Fibroblast of lung (primary cell): Measurements from ENCODE around the gene DSG1. TPM values are rescaled to one million over a fixed set of nuclear protein-coding genes. Genes with fewer than 3 reads are reported as not detected.

ENCODE experiments used
- DNase-seq, 2 donors: peaks; one replicate each; pipeline versions ENCODE4 v3.0.0 to v3.0.0-alpha.2; 2010; ENCODE audit warnings: low read depth in 2 of 2
- H2AFZ ChIP-seq: 2 replicates; pipeline ENCODE4 v1.5.1; 2012; ENCODE audit warnings: low read length, control low read depth, inconsistent platforms
- H3K27ac ChIP-seq: 2 replicates; pipeline ENCODE4 v1.5.1; 2011; ENCODE audit warnings: low read length, control low read depth; ENCODE audit not compliant: insufficient read depth
- H3K27me3 ChIP-seq: 2 replicates; pipeline ENCODE4 v1.5.1; 2011; ENCODE audit warnings: mild to moderate bottlenecking, low read length; ENCODE audit not compliant: control insufficient read depth, insufficient read depth
- H3K36me3 ChIP-seq: 2 replicates; pipeline ENCODE4 v1.5.1; 2011; ENCODE audit warnings: low read length; ENCODE audit not compliant: control insufficient read depth, insufficient read depth
- H3K4me1 ChIP-seq: 2 replicates; pipeline ENCODE4 v1.5.1; 2011; ENCODE audit warnings: low read length; ENCODE audit not compliant: control insufficient read depth, insufficient read depth; ENCODE audit errors: extremely low read depth
- H3K4me2 ChIP-seq: 2 replicates; pipeline ENCODE4 v1.5.1; 2011; ENCODE audit warnings: low read length, control low read depth; ENCODE audit not compliant: insufficient read depth; ENCODE audit errors: extremely low read depth
- H3K4me3 ChIP-seq, 4 experiments: fragments of 200-600 bp in 1 of 4; sonication (generic) in 1 of 4; replicated peaks in 1 of 4; 2 replicates each; pipeline ENCODE4 v1.5.1; 2011 to 2016; ENCODE audit warnings: low read length in 4 of 4, low read depth in 3 of 4, mild to moderate bottlenecking in 3 of 4, control low read depth in 2 of 4, inconsistent platforms in 1 of 4, mixed read lengths in 1 of 4; ENCODE audit not compliant: insufficient read depth in 1 of 4; ENCODE audit errors: control extremely low read depth in 1 of 4
- H3K79me2 ChIP-seq: 2 replicates; pipeline ENCODE4 v1.5.1; 2012; ENCODE audit warnings: mild to moderate bottlenecking, low read length, inconsistent platforms; ENCODE audit not compliant: control insufficient read depth, insufficient read depth
- H3K9ac ChIP-seq: 2 replicates; pipeline ENCODE4 v1.5.1; 2011; ENCODE audit warnings: mild to moderate bottlenecking, low read length, control low read depth; ENCODE audit not compliant: insufficient read depth
- H3K9me3 ChIP-seq: 2 replicates; pipeline ENCODE4 v1.5.1; 2012; ENCODE audit warnings: low read depth, low read length; ENCODE audit not compliant: control insufficient read depth, insufficient read depth
- H4K20me1 ChIP-seq: 2 replicates; pipeline ENCODE4 v1.5.1; 2011; ENCODE audit warnings: low read length; ENCODE audit not compliant: control insufficient read depth, insufficient read depth; ENCODE audit errors: extremely low read depth
- EZH2 ChIP-seq: IDR thresholded peaks from 2 replicates; pipeline ENCODE4 v1.5.1; 2012; ENCODE audit warnings: low read length, control low read depth, mild to moderate bottlenecking; ENCODE audit errors: missing control alignments
- polyA plus RNA-seq, 2 donors: library from polyadenylated mRNA; depleted of rRNA in 1 of 2; stranded (reverse) in 1 of 2; unstranded in 1 of 2; fragments of >200 nt; gene quantifications; 2 replicates each; pipeline ENCODE4 v1.2.1, GENCODE V29; 2011 to 2012; ENCODE audit warnings: missing spikeins in 1 of 2
- total RNA-seq: library from RNA; depleted of rRNA; stranded (reverse); fragments of >200 nt; gene quantifications from 2 replicates; pipeline ENCODE4 v1.2.1, GENCODE V29; 2014
- TF ChIP-seq, protein P1 (sequence below), 2 donors: IDR thresholded peaks in 1 of 2; conservative IDR thresholded peaks in 1 of 2; 1 replicate in 1 of 2; 2 replicates in 1 of 2; pipeline ENCODE4 v1.5.1; 2011 to 2012; ENCODE audit warnings: low read length in 2 of 2, control low read depth in 1 of 2, inconsistent platforms in 1 of 2, low read depth in 1 of 2, mild to moderate bottlenecking in 1 of 2

The DSG1 gene
- total and polyA plus RNA-seq, 2 donors (not counting 1 experiment from before 2014, with no cell fraction given), result not detected

GRCh38 chr18:31386741-31387140, 68.8 kb downstream of the DSG1 start:
- no peaks in the 10 kb centered on the region for H3K79me2 ChIP-seq
- no peaks in the 10 kb centered on the region for H3K27me3 ChIP-seq
- H4K20me1 ChIP-seq, result no peaks in the 10 kb centered on the region
- H3K4me2 ChIP-seq, result no peak overlapping the region
- no peak overlapping the region for H2AFZ ChIP-seq
- no peaks in the 10 kb centered on the region for H3K36me3 ChIP-seq
- H3K4me3 ChIP-seq, result no peak overlapping the region
- H3K9me3 ChIP-seq, result no peaks in the 10 kb centered on the region
- no peak overlapping the region for H3K27ac ChIP-seq
- DNase-seq, result peak in 1 of 2 donors; percentile 70
- no peak overlapping the region for H3K9ac ChIP-seq
- no peak for TF ChIP-seq EZH2
- TF ChIP-seq, protein P1, sequence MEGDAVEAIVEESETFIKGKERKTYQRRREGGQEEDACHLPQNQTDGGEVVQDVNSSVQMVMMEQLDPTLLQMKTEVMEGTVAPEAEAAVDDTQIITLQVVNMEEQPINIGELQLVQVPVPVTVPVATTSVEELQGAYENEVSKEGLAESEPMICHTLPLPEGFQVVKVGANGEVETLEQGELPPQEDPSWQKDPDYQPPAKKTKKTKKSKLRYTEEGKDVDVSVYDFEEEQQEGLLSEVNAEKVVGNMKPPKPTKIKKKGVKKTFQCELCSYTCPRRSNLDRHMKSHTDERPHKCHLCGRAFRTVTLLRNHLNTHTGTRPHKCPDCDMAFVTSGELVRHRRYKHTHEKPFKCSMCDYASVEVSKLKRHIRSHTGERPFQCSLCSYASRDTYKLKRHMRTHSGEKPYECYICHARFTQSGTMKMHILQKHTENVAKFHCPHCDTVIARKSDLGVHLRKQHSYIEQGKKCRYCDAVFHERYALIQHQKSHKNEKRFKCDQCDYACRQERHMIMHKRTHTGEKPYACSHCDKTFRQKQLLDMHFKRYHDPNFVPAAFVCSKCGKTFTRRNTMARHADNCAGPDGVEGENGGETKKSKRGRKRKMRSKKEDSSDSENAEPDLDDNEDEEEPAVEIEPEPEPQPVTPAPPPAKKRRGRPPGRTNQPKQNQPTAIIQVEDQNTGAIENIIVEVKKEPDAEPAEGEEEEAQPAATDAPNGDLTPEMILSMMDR (conservative IDR thresholded peaks at IDR 0.05 in 1 of 2, IDR thresholded peaks at IDR 0.05 in 1 of 2; ENCODE audit: low read depth in 1 of 2, low read length in 2 of 2), result no peak
- H3K4me1 ChIP-seq, result no peaks in the 10 kb centered on the region

DNA sequence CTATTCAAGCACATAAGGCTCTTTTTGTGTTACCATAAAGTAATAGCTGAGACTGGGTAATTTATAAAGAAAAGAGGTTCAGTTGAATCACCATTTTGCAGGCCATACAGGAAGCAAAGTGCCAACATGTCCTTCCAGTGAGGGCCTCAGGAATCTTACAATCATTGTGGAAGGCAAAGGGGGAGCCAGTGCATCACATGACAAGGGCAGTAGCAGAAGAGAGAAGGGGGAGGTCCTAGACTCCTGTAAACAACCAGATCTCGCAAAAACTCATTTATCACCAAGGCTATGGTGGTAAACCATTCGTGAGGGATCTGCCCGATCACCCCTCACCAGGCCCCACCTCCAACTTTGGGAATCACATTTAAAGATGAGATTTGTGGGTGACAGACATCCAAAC, 75.3 kb downstream of the DSG1 start:
- TF ChIP-seq, protein P1 (conservative IDR thresholded peaks at IDR 0.05 in 1 of 2, IDR thresholded peaks at IDR 0.05 in 1 of 2; ENCODE audit: low read depth in 1 of 2, low read length in 2 of 2), result no peak
- no peak for TF ChIP-seq EZH2
- no peak overlapping the region for H2AFZ ChIP-seq
- H3K4me3 ChIP-seq, result no peak overlapping the region
- no peaks in the 10 kb centered on the region for H3K79me2 ChIP-seq
- no peaks in the 10 kb centered on the region for H3K4me1 ChIP-seq
- no peak overlapping the region for H3K27ac ChIP-seq
- H3K36me3 ChIP-seq, result no peaks in the 10 kb centered on the region
- H4K20me1 ChIP-seq, result no peaks in the 10 kb centered on the region
- H3K9me3 ChIP-seq, result no peaks in the 10 kb centered on the region
- H3K4me2 ChIP-seq, result no peak overlapping the region
- no peaks in the 10 kb centered on the region for H3K27me3 ChIP-seq
- DNase-seq, result no peak
- no peak overlapping the region for H3K9ac ChIP-seq

GRCh38 chr18:31396796-31397612, 79.0 kb downstream of the DSG1 start:
- TF ChIP-seq EZH2, result no peak
- TF ChIP-seq, protein P1 (conservative IDR thresholded peaks at IDR 0.05 in 1 of 2, IDR thresholded peaks at IDR 0.05 in 1 of 2; ENCODE audit: low read depth in 1 of 2, low read length in 2 of 2), result no peak
- H3K27ac ChIP-seq, result no peak overlapping the region

More at GRCh38 chr18:31396796-31397612, 79.0 kb downstream of the DSG1 start:
- no peaks in the 10 kb centered on the region for H3K4me1 ChIP-seq
- H4K20me1 ChIP-seq, result no peaks in the 10 kb centered on the region
- no peaks in the 10 kb centered on the region for H3K27me3 ChIP-seq
- peak in 1 of 2 donors; percentile 1 for DNase-seq
- H3K4me3 ChIP-seq, result no peak overlapping the region
- H2AFZ ChIP-seq, result no peak overlapping the region
- no peak overlapping the region for H3K4me2 ChIP-seq
- H3K79me2 ChIP-seq, result no peaks in the 10 kb centered on the region
- no peak overlapping the region for H3K9ac ChIP-seq
- H3K36me3 ChIP-seq, result no peaks in the 10 kb centered on the region
- H3K9me3 ChIP-seq, result no peaks in the 10 kb centered on the region
